PC-9 (cell line): ENCODE data around the gene FGF4.

Experiments
- EZH2 ChIP-seq: fragments of 200-600 bp; sonication (generic); IDR thresholded peaks from 2 replicates; pipeline ENCODE4 v1.8.0; 2017; ENCODE audit warnings: antibody characterized with exemption, low read depth
- TF ChIP-seq, protein P1 (sequence below): fragments of 200-600 bp; sonication (generic); conservative IDR thresholded peaks from 2 replicates; pipeline ENCODE4 v1.6.1; 2017; ENCODE audit warnings: mixed run types, antibody characterized with exemption, mild to moderate bottlenecking, moderate library complexity

DNA sequence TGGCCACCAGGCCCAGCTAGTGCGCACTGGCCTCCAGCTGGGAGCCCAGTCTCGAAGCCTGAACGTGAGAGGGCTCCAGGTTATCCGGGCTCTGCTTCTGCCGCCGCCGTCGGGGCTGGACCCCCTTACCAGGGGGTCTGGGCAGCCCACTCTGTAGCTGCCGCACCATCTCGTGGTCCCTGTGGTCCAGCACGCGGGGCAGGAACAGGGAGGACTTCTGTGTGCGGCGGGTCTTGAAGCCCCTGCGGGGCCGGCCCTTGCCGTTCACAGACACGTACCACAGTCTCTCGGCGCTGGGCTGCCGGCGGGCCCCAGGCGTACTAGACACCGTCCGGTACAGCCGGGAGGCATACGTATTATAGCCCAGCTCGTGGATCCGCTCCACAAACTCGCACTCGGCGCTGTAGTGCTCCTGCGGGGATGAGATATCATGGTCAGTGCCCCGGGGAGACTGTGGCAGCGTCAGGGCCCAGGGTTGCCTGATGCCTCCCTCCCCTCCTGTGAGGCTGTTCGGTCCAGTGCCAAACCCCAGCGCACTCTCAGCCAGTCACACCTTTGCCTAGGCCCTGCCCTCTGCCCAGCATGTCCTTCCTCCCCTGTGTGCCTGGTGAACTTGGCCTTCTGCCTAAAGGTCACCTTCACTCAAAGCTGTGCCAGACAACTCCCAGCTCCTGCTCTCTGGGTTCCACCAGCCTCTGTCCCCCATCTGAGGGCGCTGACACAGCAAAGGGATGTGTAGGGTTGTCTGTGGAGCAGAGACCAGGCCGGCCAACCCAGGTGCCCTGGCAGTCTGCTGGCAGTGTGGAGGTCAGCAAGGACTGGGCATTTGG is 35.4 kb upstream of the FGF4 start:
- no peak for TF ChIP-seq EZH2
- TF ChIP-seq, protein P1, sequence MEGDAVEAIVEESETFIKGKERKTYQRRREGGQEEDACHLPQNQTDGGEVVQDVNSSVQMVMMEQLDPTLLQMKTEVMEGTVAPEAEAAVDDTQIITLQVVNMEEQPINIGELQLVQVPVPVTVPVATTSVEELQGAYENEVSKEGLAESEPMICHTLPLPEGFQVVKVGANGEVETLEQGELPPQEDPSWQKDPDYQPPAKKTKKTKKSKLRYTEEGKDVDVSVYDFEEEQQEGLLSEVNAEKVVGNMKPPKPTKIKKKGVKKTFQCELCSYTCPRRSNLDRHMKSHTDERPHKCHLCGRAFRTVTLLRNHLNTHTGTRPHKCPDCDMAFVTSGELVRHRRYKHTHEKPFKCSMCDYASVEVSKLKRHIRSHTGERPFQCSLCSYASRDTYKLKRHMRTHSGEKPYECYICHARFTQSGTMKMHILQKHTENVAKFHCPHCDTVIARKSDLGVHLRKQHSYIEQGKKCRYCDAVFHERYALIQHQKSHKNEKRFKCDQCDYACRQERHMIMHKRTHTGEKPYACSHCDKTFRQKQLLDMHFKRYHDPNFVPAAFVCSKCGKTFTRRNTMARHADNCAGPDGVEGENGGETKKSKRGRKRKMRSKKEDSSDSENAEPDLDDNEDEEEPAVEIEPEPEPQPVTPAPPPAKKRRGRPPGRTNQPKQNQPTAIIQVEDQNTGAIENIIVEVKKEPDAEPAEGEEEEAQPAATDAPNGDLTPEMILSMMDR = no peak
